Nephron progenitor cell (in vitro differentiated cells): Measurements from ENCODE around the gene MKKS.

Experiments used
- DNase-seq: peaks from one replicate; pipeline ENCODE4 v3.0.0; 2021
- H3K27ac Mint-ChIP-seq: 2 replicates; pipeline ENCODE4 v1.8.0; 2021; ENCODE audit warnings: mild to moderate bottlenecking, moderate library complexity, mixed read lengths
- H3K27me3 Mint-ChIP-seq: 2 replicates; pipeline ENCODE4 v1.8.0; 2021; ENCODE audit warnings: mild to moderate bottlenecking, low read depth, mixed read lengths; ENCODE audit not compliant: poor library complexity
- H3K36me3 Mint-ChIP-seq: 2 replicates; pipeline ENCODE4 v1.8.0; 2021; ENCODE audit warnings: low read depth, mixed read lengths
- H3K4me1 Mint-ChIP-seq: 2 replicates; pipeline ENCODE4 v1.8.0; 2021; ENCODE audit warnings: mixed read lengths
- H3K4me3 Mint-ChIP-seq: 2 replicates; pipeline ENCODE4 v1.8.0; 2021; ENCODE audit warnings: mild to moderate bottlenecking, moderate library complexity, mixed read lengths
- H3K9me3 Mint-ChIP-seq: 2 replicates; pipeline ENCODE4 v1.8.0; 2021; ENCODE audit warnings: mild to moderate bottlenecking, moderate library complexity, mixed read lengths
- CTCF ChIP-seq: fragments of 200-600 bp; sonication (generic); IDR thresholded peaks from 2 replicates; pipeline ENCODE4 v1.5.0; 2021; ENCODE audit warnings: antibody characterized with exemption

The MKKS gene

GRCh38 chr20:10388597-10388996 lies 45.4 kb downstream of the MKKS start:
- no peaks in the 10 kb centered on the region for H3K27me3 Mint-ChIP-seq
- peaks cover 5% of the 10 kb centered on the region for H3K36me3 Mint-ChIP-seq
- no peak overlapping the region for H3K27ac Mint-ChIP-seq
- no peak for DNase-seq
- H3K4me3 Mint-ChIP-seq = no peak overlapping the region
- peaks cover 25% of the 10 kb centered on the region for H3K4me1 Mint-ChIP-seq
- H3K9me3 Mint-ChIP-seq = peaks cover 14% of the 10 kb centered on the region
- TF ChIP-seq CTCF = no peak

GRCh38 chr20:10387686-10388085 lies 46.3 kb downstream of the MKKS start:
- no peak for DNase-seq
- peaks cover 5% of the 10 kb centered on the region for H3K36me3 Mint-ChIP-seq
- H3K27ac Mint-ChIP-seq = no peak overlapping the region
- H3K9me3 Mint-ChIP-seq = peaks cover 14% of the 10 kb centered on the region
- peaks cover 32% of the 10 kb centered on the region for H3K4me1 Mint-ChIP-seq
- H3K27me3 Mint-ChIP-seq = no peaks in the 10 kb centered on the region
- no peak for TF ChIP-seq CTCF
- no peak overlapping the region for H3K4me3 Mint-ChIP-seq

GRCh38 chr20:10385850-10386544 lies 48.0 kb downstream of the MKKS start:
- no peak overlapping the region for H3K4me3 Mint-ChIP-seq
- H3K4me1 Mint-ChIP-seq = peaks cover 32% of the 10 kb centered on the region
- no peaks in the 10 kb centered on the region for H3K36me3 Mint-ChIP-seq
- TF ChIP-seq CTCF = no peak
- no peak for DNase-seq
- H3K27ac Mint-ChIP-seq = no peak overlapping the region
- peaks cover 6% of the 10 kb centered on the region for H3K9me3 Mint-ChIP-seq
- H3K27me3 Mint-ChIP-seq = no peaks in the 10 kb centered on the region

GRCh38 chr20:10381477-10381876 lies 52.5 kb downstream of the MKKS start:
- H3K27me3 Mint-ChIP-seq = peaks cover 2% of the 10 kb centered on the region

GRCh38 chr20:10379761-10380160 lies 54.3 kb downstream of the MKKS start:
- no peak for DNase-seq
- H3K27me3 Mint-ChIP-seq = peaks cover 8% of the 10 kb centered on the region
- no peaks in the 10 kb centered on the region for H3K36me3 Mint-ChIP-seq
- peaks cover 9% of the 10 kb centered on the region for H3K4me1 Mint-ChIP-seq
- no peak overlapping the region for H3K4me3 Mint-ChIP-seq
- TF ChIP-seq CTCF = no peak
- H3K27ac Mint-ChIP-seq = no peak overlapping the region
- peaks cover 13% of the 10 kb centered on the region for H3K9me3 Mint-ChIP-seq

More at GRCh38 chr20:10381477-10381876, 52.5 kb downstream of the MKKS start:
- Mint-ChIP-seq H3K27ac (no peak overlapping the region), H3K4me1 (peaks cover 9% of the 10 kb centered on the region), H3K9me3 (peaks cover 8% of the 10 kb centered on the region), H3K36me3 (no peaks in the 10 kb centered on the region), H3K4me3 (no peak overlapping the region)
- no peak for DNase-seq
- no peak for TF ChIP-seq CTCF
